Progenitor cell of endocrine pancreas (in vitro differentiated cells): ENCODE results near the gene CIAO1. TPM values are rescaled to one million over a fixed set of nuclear protein-coding genes. Genes with fewer than 3 reads are reported as not detected.

Source experiments
- DNase-seq: peaks from one replicate; pipeline ENCODE4 v3.0.0; 2021; ENCODE audit warnings: low spot score; ENCODE audit not compliant: unreplicated experiment
- H3K27ac Mint-ChIP-seq: 2 replicates; pipeline ENCODE4 v1.8.0; 2021; ENCODE audit warnings: mild to moderate bottlenecking, moderate library complexity, mixed read lengths
- H3K27me3 Mint-ChIP-seq: 2 replicates; pipeline ENCODE4 v1.8.0; 2021; ENCODE audit warnings: mixed read lengths
- H3K36me3 Mint-ChIP-seq: 2 replicates; pipeline ENCODE4 v1.8.0; 2022; ENCODE audit warnings: mixed read lengths; ENCODE audit not compliant: insufficient read depth
- H3K4me1 Mint-ChIP-seq: 2 replicates; pipeline ENCODE4 v1.8.0; 2021; ENCODE audit warnings: low read depth, mixed read lengths
- H3K4me3 Mint-ChIP-seq: 2 replicates; pipeline ENCODE4 v1.8.0; 2021; ENCODE audit warnings: low read depth, mild to moderate bottlenecking, moderate library complexity, mixed read lengths
- H3K9me3 Mint-ChIP-seq: 2 replicates; pipeline ENCODE4 v1.8.0; 2021; ENCODE audit warnings: low read depth, mixed read lengths
- total RNA-seq: library from RNA; stranded (reverse); gene quantifications from 2 replicates; pipeline ENCODE4 v1.2.1, GENCODE V29; 2021
- TF ChIP-seq, protein P1 (sequence below): fragments of 200-600 bp; sonication (generic); IDR thresholded peaks from one replicate; pipeline ENCODE4 v1.5.0; 2021; ENCODE audit warnings: antibody characterized with exemption, mild to moderate bottlenecking; ENCODE audit not compliant: unreplicated experiment

The CIAO1 gene
- total RNA-seq, 1 donor from 2014 or later: 77.1 TPM

DNA sequence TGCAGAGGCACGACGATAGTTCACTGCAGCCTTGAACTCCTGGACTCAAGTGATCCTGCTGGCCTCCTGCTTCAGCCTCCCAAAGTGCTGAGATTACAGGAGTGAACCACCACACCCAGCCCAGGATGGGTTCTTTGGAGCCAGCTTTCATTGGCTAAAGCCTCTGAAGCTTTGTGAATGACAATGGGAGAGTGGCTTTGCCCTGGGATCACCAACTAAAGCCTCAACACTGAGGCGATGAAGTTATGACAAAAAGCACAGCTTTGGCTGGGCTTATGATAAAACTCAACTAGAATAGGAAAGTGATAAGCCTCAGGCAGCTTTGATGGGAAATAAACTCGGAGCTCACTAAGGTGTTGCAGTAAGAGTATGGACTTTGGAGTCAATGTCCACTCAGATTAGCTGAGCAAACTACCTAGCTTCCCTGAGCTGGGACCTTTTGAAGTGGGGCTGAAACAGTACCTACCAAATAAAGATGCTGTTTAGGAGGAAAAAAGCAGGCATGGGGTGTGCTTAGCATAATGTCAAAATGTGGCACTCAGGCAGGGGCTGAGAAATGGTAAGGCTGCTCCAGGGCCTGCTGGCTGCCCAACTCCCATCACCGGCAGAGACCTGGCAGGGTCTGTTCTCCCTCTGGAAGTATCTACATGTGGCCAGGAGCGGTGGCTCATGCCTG, 4.6 kb upstream of the CIAO1 start:
- Mint-ChIP-seq H3K4me1 (peaks cover 27% of the 10 kb centered on the region), H3K4me3 (no peak overlapping the region), H3K27me3 (no peaks in the 10 kb centered on the region), H3K9me3 (no peaks in the 10 kb centered on the region), H3K36me3 (no peaks in the 10 kb centered on the region), H3K27ac (peak overlapping the region; percentile 37)
- no peak for DNase-seq
- TF ChIP-seq, protein P1, sequence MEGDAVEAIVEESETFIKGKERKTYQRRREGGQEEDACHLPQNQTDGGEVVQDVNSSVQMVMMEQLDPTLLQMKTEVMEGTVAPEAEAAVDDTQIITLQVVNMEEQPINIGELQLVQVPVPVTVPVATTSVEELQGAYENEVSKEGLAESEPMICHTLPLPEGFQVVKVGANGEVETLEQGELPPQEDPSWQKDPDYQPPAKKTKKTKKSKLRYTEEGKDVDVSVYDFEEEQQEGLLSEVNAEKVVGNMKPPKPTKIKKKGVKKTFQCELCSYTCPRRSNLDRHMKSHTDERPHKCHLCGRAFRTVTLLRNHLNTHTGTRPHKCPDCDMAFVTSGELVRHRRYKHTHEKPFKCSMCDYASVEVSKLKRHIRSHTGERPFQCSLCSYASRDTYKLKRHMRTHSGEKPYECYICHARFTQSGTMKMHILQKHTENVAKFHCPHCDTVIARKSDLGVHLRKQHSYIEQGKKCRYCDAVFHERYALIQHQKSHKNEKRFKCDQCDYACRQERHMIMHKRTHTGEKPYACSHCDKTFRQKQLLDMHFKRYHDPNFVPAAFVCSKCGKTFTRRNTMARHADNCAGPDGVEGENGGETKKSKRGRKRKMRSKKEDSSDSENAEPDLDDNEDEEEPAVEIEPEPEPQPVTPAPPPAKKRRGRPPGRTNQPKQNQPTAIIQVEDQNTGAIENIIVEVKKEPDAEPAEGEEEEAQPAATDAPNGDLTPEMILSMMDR: no peak

DNA sequence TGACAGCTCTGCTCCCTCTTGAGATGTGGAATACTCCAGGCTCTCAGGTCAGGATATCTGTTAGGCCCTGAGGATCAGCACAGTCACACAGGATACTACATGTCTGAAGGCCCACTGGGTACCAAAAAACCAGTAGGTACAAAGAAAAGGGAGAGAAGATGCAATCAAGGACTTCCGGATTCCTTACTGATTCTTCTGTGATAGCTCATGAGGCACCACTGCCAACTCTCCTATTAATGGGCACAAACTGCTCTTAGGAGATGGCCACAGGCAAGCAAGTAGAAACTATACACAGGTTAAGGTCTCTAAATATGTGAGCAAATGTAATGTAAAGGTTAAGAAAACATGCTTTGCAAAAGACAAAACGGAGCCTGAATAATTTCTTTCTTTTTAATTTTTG, 3.7 kb upstream of the CIAO1 start:
- no peak overlapping the region for H3K4me3 Mint-ChIP-seq
- no peak for DNase-seq
- no peak overlapping the region for H3K27ac Mint-ChIP-seq
- H3K9me3 Mint-ChIP-seq: no peaks in the 10 kb centered on the region
- H3K36me3 Mint-ChIP-seq: no peaks in the 10 kb centered on the region
- TF ChIP-seq, protein P1: no peak
- peaks cover 33% of the 10 kb centered on the region for H3K4me1 Mint-ChIP-seq
- no peaks in the 10 kb centered on the region for H3K27me3 Mint-ChIP-seq

GRCh38 chr2:96264086-96264485, 1.9 kb upstream of the CIAO1 start:
- TF ChIP-seq, protein P1: no peak
- H3K36me3 Mint-ChIP-seq: peaks cover 7% of the 10 kb centered on the region
- DNase-seq: no peak
- no peaks in the 10 kb centered on the region for H3K9me3 Mint-ChIP-seq
- peaks cover 35% of the 10 kb centered on the region for H3K4me1 Mint-ChIP-seq
- peak overlapping the region; percentile 48 for H3K4me3 Mint-ChIP-seq
- H3K27ac Mint-ChIP-seq: no peak overlapping the region
- H3K27me3 Mint-ChIP-seq: no peaks in the 10 kb centered on the region

DNA sequence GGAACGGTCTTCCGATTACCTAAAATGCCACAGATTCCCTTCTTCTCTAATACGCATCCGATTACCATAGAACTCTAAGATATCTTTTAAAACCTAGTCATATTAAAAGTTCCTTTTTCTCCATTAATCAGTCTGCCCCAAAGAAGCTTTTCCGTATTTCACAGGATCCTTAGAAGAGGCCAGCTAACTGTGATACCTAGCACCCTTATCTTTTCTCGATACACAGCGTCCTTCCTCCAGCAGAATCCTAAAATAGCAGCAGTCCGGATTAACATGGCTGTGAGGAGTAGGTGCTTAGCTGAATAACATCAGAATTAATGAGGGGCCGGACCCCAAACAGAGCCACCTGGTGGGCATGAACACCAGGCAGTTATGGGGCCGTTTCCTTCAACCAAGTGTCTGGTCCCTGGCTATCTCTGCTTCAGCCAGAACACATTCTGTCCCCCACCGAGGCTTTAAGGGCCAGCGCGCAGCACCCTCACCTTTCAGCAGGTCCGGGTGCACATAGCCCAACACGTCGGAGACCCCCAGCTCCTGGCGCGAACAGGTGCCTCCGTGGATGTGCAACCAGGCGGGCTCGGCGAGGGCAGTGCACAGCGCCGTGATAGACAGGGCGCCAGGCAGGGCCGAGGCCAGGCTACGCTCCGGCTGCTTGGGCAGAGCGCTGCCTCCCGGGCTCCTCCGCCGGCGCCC, 1.2 kb upstream of the CIAO1 start:
- no peaks in the 10 kb centered on the region for H3K9me3 Mint-ChIP-seq

DNA sequence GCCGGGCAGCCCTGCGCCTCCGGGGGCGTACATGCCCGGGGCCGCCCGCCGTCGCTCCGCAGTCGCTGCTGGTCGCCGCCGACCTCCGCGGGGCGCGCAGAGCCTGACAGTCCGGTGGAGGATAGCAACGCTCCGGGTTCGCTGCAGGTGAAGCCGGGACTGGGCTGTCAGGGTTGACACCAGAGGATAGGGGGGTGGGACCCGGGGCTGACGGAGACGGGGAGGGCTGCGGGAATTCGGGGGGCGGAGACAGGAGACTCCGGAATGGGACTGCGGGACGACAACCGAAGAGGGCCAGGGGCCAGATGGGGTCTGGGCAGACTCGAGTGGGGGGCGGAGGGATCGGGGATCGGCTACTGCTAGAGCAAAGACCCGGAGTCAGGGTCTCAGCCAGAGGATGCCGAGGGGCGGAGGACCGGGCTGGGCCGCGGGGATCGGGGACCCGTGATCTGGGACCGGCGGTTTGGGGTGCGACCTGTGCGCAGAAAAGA, 631 bp upstream of the CIAO1 start:
- Mint-ChIP-seq H3K27me3 (no peaks in the 10 kb centered on the region), H3K27ac (peak overlapping the region; percentile 84), H3K4me3 (peak overlapping the region; percentile 99), H3K9me3 (no peaks in the 10 kb centered on the region), H3K36me3 (peaks cover 9% of the 10 kb centered on the region), H3K4me1 (peaks cover 26% of the 10 kb centered on the region)
- TF ChIP-seq, protein P1: no peak
- no peak for DNase-seq

More for the DNA sequence above, 1.2 kb upstream of the CIAO1 start:
- peak; percentile 29 for DNase-seq
- Mint-ChIP-seq H3K27me3 (no peaks in the 10 kb centered on the region), H3K36me3 (peaks cover 8% of the 10 kb centered on the region), H3K27ac (peak overlapping the region; percentile 87), H3K4me3 (peak overlapping the region; percentile 80), H3K4me1 (peaks cover 31% of the 10 kb centered on the region)
- TF ChIP-seq, protein P1: peak; percentile 59
